ENCODE measurements around the gene NIN.

NIN gene

GRCh38 chr14:50750323-50750722, 80.6 kb downstream of the NIN start:
- Histone ChIP-seq H3K36me3 (ENCODE audit: insufficient read depth, low read length) (peaks cover 78% of the 10 kb centered on the region), H3K4me1 (ENCODE audit: insufficient read depth, low read length) (no peaks in the 10 kb centered on the region), H2AFZ (ENCODE audit: low read depth, low read length) (no peak overlapping the region), H3K27me3 (ENCODE audit: insufficient read depth, low read length) (no peaks in the 10 kb centered on the region), H3K4me3 (ENCODE audit: low read length) (no peak overlapping the region), H3K9me3 (ENCODE audit: low read length) (no peaks in the 10 kb centered on the region)

GRCh38 chr14:50745401-50746058, 85.4 kb downstream of the NIN start:
- Histone ChIP-seq H3K27me3 (ENCODE audit: insufficient read depth, low read length) (no peaks in the 10 kb centered on the region), H3K4me3 (ENCODE audit: low read length) (no peak overlapping the region), H3K4me1 (ENCODE audit: insufficient read depth, low read length) (no peaks in the 10 kb centered on the region), H3K36me3 (ENCODE audit: insufficient read depth, low read length) (peaks cover 82% of the 10 kb centered on the region), H3K9me3 (ENCODE audit: low read length) (no peaks in the 10 kb centered on the region), H2AFZ (ENCODE audit: low read depth, low read length) (no peak overlapping the region)

- Histone ChIP-seq H2AFZ (ENCODE audit: low read depth, low read length) (no peak overlapping the region), H3K4me1 (ENCODE audit: insufficient read depth, low read length) (no peaks in the 10 kb centered on the region), H3K36me3 (ENCODE audit: insufficient read depth, low read length) (peaks cover 82% of the 10 kb centered on the region), H3K4me3 (ENCODE audit: low read length) (no peak overlapping the region), H3K9me3 (ENCODE audit: low read length) (no peaks in the 10 kb centered on the region), H3K27me3 (ENCODE audit: insufficient read depth, low read length) (no peaks in the 10 kb centered on the region)
Measured at GRCh38 chr14:50744231-50744630, 86.7 kb downstream of the NIN start.

- Histone ChIP-seq H3K27me3 (ENCODE audit: insufficient read depth, low read length) (no peaks in the 10 kb centered on the region), H2AFZ (ENCODE audit: low read depth, low read length) (no peak overlapping the region), H3K9me3 (ENCODE audit: low read length) (no peaks in the 10 kb centered on the region), H3K4me1 (ENCODE audit: insufficient read depth, low read length) (no peaks in the 10 kb centered on the region), H3K36me3 (ENCODE audit: insufficient read depth, low read length) (peaks cover 89% of the 10 kb centered on the region), H3K4me3 (ENCODE audit: low read length) (no peak overlapping the region)
Measured at GRCh38 chr14:50741567-50741966, 89.4 kb downstream of the NIN start.

- H3K9me3 ChIP-seq (ENCODE audit: low read length), result no peaks in the 10 kb centered on the region
- no peak overlapping the region for H3K4me3 ChIP-seq (ENCODE audit: low read length)
- peaks cover 89% of the 10 kb centered on the region for H3K36me3 ChIP-seq (ENCODE audit: insufficient read depth, low read length)
- H3K4me1 ChIP-seq (ENCODE audit: insufficient read depth, low read length), result no peaks in the 10 kb centered on the region
- no peak overlapping the region for H2AFZ ChIP-seq (ENCODE audit: low read depth, low read length)
- H3K27me3 ChIP-seq (ENCODE audit: insufficient read depth, low read length), result no peaks in the 10 kb centered on the region
Measured at GRCh38 chr14:50740856-50741255, 90.1 kb downstream of the NIN start.

- H3K27me3 ChIP-seq (ENCODE audit: insufficient read depth, low read length), result no peaks in the 10 kb centered on the region
- H3K9me3 ChIP-seq (ENCODE audit: low read length), result no peaks in the 10 kb centered on the region
- H3K4me3 ChIP-seq (ENCODE audit: low read length), result no peak overlapping the region
- H3K4me1 ChIP-seq (ENCODE audit: insufficient read depth, low read length), result no peaks in the 10 kb centered on the region
- H3K36me3 ChIP-seq (ENCODE audit: insufficient read depth, low read length), result peaks cover 90% of the 10 kb centered on the region
- no peak overlapping the region for H2AFZ ChIP-seq (ENCODE audit: low read depth, low read length)
Measured at GRCh38 chr14:50739186-50739585, 91.8 kb downstream of the NIN start.

GRCh38 chr14:50736932-50737419, 94.0 kb downstream of the NIN start:
- Histone ChIP-seq H3K27me3 (ENCODE audit: insufficient read depth, low read length) (no peaks in the 10 kb centered on the region), H3K4me3 (ENCODE audit: low read length) (no peak overlapping the region), H3K9me3 (ENCODE audit: low read length) (peaks cover 2% of the 10 kb centered on the region), H2AFZ (ENCODE audit: low read depth, low read length) (no peak overlapping the region), H3K36me3 (ENCODE audit: insufficient read depth, low read length) (peaks cover 84% of the 10 kb centered on the region), H3K4me1 (ENCODE audit: insufficient read depth, low read length) (no peaks in the 10 kb centered on the region)

GRCh38 chr14:50734950-50735695, 95.8 kb downstream of the NIN start:
- H3K36me3 ChIP-seq (ENCODE audit: insufficient read depth, low read length), result peaks cover 86% of the 10 kb centered on the region
- H3K4me3 ChIP-seq (ENCODE audit: low read length), result no peak overlapping the region
- no peaks in the 10 kb centered on the region for H3K4me1 ChIP-seq (ENCODE audit: insufficient read depth, low read length)
- no peaks in the 10 kb centered on the region for H3K27me3 ChIP-seq (ENCODE audit: insufficient read depth, low read length)
- peaks cover 2% of the 10 kb centered on the region for H3K9me3 ChIP-seq (ENCODE audit: low read length)
- H2AFZ ChIP-seq (ENCODE audit: low read depth, low read length), result no peak overlapping the region

- Histone ChIP-seq H3K36me3 (ENCODE audit: insufficient read depth, low read length) (peaks cover 88% of the 10 kb centered on the region), H3K27me3 (ENCODE audit: insufficient read depth, low read length) (no peaks in the 10 kb centered on the region), H3K4me3 (ENCODE audit: low read length) (no peak overlapping the region), H2AFZ (ENCODE audit: low read depth, low read length) (no peak overlapping the region), H3K4me1 (ENCODE audit: insufficient read depth, low read length) (no peaks in the 10 kb centered on the region), H3K9me3 (ENCODE audit: low read length) (peaks cover 10% of the 10 kb centered on the region)
Measured at GRCh38 chr14:50733494-50733893, 97.5 kb downstream of the NIN start.

- Histone ChIP-seq H3K4me1 (ENCODE audit: insufficient read depth, low read length) (no peaks in the 10 kb centered on the region), H3K36me3 (ENCODE audit: insufficient read depth, low read length) (peaks cover 86% of the 10 kb centered on the region), H3K4me3 (ENCODE audit: low read length) (no peak overlapping the region), H2AFZ (ENCODE audit: low read depth, low read length) (no peak overlapping the region), H3K27me3 (ENCODE audit: insufficient read depth, low read length) (no peaks in the 10 kb centered on the region), H3K9me3 (ENCODE audit: low read length) (peaks cover 10% of the 10 kb centered on the region)
Measured at GRCh38 chr14:50728836-50729235, 102.1 kb downstream of the NIN start.

- Histone ChIP-seq H3K4me1 (ENCODE audit: insufficient read depth, low read length) (no peaks in the 10 kb centered on the region), H3K9me3 (ENCODE audit: low read length) (peaks cover 8% of the 10 kb centered on the region), H3K36me3 (ENCODE audit: insufficient read depth, low read length) (peaks cover 91% of the 10 kb centered on the region), H3K27me3 (ENCODE audit: insufficient read depth, low read length) (no peaks in the 10 kb centered on the region), H3K4me3 (ENCODE audit: low read length) (no peak overlapping the region), H2AFZ (ENCODE audit: low read depth, low read length) (no peak overlapping the region)
Measured at GRCh38 chr14:50726372-50727107, 104.4 kb downstream of the NIN start.

- Histone ChIP-seq H3K36me3 (ENCODE audit: insufficient read depth, low read length) (peaks cover 90% of the 10 kb centered on the region), H3K4me3 (ENCODE audit: low read length) (no peak overlapping the region), H3K27me3 (ENCODE audit: insufficient read depth, low read length) (no peaks in the 10 kb centered on the region), H2AFZ (ENCODE audit: low read depth, low read length) (no peak overlapping the region), H3K9me3 (ENCODE audit: low read length) (peaks cover 8% of the 10 kb centered on the region), H3K4me1 (ENCODE audit: insufficient read depth, low read length) (no peaks in the 10 kb centered on the region)
Measured at GRCh38 chr14:50725761-50726160, 105.2 kb downstream of the NIN start.

All from neuron (in vitro differentiated cells).